Measurements from ENCODE around the gene SLC25A52. TPM values are rescaled to one million over a fixed set of nuclear protein-coding genes. Genes with fewer than 3 reads are reported as not detected.

SLC25A52 gene
- total RNA-seq, 1 donor, result not detected

DNA sequence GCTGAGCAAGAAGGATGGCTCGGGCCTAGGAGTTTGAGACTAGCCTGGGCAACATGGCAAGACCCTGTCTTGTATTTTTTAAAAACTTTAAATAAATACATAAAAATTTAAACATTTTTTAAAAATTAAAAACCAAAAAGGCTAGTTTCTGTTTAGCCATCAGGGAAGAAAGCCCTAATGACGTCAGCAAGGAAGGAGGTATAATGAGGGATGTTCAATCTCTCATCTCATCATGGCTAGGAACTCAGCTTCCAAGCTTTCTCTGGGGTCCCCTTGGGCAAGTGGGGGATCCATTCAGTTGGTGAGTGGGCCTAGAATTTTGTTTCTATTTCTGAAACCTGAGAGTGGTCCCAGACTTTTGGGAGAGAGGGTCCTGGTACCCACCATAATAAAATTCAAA, 35.1 kb upstream of the SLC25A52 start:
- Histone ChIP-seq H3K4me3 (ENCODE audit: insufficient read depth, low read length) (no peak overlapping the region), H3K4me1 (ENCODE audit: insufficient read depth, low read length) (no peaks in the 10 kb centered on the region), H3K27me3 (ENCODE audit: insufficient read depth, low read length) (no peaks in the 10 kb centered on the region), H3K4me2 (ENCODE audit: insufficient read depth, low read length) (no peak overlapping the region), H3K9me3 (ENCODE audit: low read depth, low read length) (no peaks in the 10 kb centered on the region), H3K36me3 (ENCODE audit: insufficient read depth, low read length) (no peaks in the 10 kb centered on the region), H2AFZ (ENCODE audit: low read length) (no peak overlapping the region), H3K27ac (ENCODE audit: low read depth, low read length) (no peak overlapping the region), H4K20me1 (ENCODE audit: insufficient read depth, low read length) (no peaks in the 10 kb centered on the region), H3K79me2 (ENCODE audit: insufficient read depth, low read length) (no peaks in the 10 kb centered on the region)
- TF ChIP-seq, protein P1, sequence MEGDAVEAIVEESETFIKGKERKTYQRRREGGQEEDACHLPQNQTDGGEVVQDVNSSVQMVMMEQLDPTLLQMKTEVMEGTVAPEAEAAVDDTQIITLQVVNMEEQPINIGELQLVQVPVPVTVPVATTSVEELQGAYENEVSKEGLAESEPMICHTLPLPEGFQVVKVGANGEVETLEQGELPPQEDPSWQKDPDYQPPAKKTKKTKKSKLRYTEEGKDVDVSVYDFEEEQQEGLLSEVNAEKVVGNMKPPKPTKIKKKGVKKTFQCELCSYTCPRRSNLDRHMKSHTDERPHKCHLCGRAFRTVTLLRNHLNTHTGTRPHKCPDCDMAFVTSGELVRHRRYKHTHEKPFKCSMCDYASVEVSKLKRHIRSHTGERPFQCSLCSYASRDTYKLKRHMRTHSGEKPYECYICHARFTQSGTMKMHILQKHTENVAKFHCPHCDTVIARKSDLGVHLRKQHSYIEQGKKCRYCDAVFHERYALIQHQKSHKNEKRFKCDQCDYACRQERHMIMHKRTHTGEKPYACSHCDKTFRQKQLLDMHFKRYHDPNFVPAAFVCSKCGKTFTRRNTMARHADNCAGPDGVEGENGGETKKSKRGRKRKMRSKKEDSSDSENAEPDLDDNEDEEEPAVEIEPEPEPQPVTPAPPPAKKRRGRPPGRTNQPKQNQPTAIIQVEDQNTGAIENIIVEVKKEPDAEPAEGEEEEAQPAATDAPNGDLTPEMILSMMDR (IDR thresholded peaks at IDR 0.05; ENCODE audit: extremely low read depth, low read depth, low read length), result no peak
- DNase-seq (ENCODE audit: insufficient read length, low spot score, missing footprints), result no peak

DNA sequence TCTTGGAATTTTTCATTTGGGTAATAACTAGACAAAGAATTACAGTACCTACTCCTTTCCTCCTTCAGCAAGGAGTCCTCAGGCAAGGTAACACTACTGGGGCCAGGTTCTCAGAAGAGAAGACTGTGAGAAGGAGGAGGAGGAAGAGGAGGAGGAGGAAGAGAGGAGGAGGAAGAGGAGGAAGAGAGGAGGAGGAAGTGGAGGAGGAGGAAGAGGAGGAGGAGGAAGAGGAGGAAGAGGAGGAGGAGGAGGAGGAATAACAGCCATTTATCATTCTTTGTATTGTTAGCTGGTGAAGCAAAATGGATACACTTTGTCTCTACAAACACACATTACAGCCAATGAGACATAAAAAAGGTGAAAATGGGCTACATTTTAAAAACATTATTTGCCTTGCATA, 32.9 kb upstream of the SLC25A52 start:
- Histone ChIP-seq H3K4me3 (ENCODE audit: insufficient read depth, low read length) (no peak overlapping the region), H3K9me3 (ENCODE audit: low read depth, low read length) (no peaks in the 10 kb centered on the region), H3K27ac (ENCODE audit: low read depth, low read length) (no peak overlapping the region), H3K36me3 (ENCODE audit: insufficient read depth, low read length) (no peaks in the 10 kb centered on the region), H3K27me3 (ENCODE audit: insufficient read depth, low read length) (no peaks in the 10 kb centered on the region), H4K20me1 (ENCODE audit: insufficient read depth, low read length) (no peaks in the 10 kb centered on the region), H2AFZ (ENCODE audit: low read length) (no peak overlapping the region), H3K4me2 (ENCODE audit: insufficient read depth, low read length) (no peak overlapping the region), H3K79me2 (ENCODE audit: insufficient read depth, low read length) (no peaks in the 10 kb centered on the region), H3K4me1 (ENCODE audit: insufficient read depth, low read length) (no peaks in the 10 kb centered on the region)
- TF ChIP-seq, protein P1 (IDR thresholded peaks at IDR 0.05; ENCODE audit: extremely low read depth, low read depth, low read length), result no peak
- DNase-seq (ENCODE audit: insufficient read length, low spot score, missing footprints), result no peak

- H3K27ac ChIP-seq (ENCODE audit: low read depth, low read length), result no peak overlapping the region
- no peak for DNase-seq (ENCODE audit: insufficient read length, low spot score, missing footprints)
- H3K27me3 ChIP-seq (ENCODE audit: insufficient read depth, low read length), result no peaks in the 10 kb centered on the region
- H3K4me2 ChIP-seq (ENCODE audit: insufficient read depth, low read length), result no peak overlapping the region
- no peaks in the 10 kb centered on the region for H4K20me1 ChIP-seq (ENCODE audit: insufficient read depth, low read length)
- H3K4me3 ChIP-seq (ENCODE audit: insufficient read depth, low read length), result no peak overlapping the region
- H3K79me2 ChIP-seq (ENCODE audit: insufficient read depth, low read length), result no peaks in the 10 kb centered on the region
- TF ChIP-seq, protein P1 (IDR thresholded peaks at IDR 0.05; ENCODE audit: extremely low read depth, low read depth, low read length), result no peak
- H3K36me3 ChIP-seq (ENCODE audit: insufficient read depth, low read length), result no peaks in the 10 kb centered on the region
- H3K4me1 ChIP-seq (ENCODE audit: insufficient read depth, low read length), result no peaks in the 10 kb centered on the region
- no peaks in the 10 kb centered on the region for H3K9me3 ChIP-seq (ENCODE audit: low read depth, low read length)
- H2AFZ ChIP-seq (ENCODE audit: low read length), result no peak overlapping the region
Observed at GRCh38 chr18:31792580-31792911, 31.9 kb upstream of the SLC25A52 start.

DNA sequence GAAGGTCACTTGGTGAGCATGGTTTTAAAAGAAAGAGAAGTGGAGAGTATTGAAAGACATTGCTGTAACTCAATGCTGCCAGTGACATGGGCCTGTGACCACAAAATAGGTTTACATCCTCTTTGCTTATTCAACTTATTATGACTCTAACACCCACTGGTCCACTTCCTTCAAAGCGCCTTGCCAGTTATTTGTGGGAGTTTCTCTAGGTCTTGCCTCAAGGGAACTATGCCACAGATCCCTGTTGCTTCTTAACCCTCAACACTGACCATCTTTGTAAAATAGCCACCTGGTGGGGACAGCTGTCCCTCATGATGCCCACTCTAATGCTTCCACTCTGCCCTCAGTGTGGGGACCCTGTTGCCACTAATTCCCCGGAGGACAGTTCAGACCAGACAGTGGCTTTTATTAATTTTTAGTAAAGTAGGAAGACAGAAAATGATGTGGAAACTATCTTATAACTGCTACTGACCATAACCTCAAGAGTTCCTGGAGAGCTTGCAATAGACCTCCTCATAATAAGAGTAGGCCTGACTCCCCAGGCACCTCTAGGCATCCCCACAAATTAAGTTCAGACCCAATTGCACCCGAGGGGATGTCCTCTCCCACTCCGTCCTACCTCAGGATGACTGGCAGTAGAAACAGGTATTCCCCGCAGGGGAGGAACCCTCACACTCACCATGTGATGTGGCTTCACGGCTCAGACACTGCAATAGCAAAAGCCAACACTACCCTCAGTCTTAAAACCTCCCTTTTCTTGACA, 31.3 kb upstream of the SLC25A52 start:
- Histone ChIP-seq H2AFZ (ENCODE audit: low read length) (no peak overlapping the region), H3K4me2 (ENCODE audit: insufficient read depth, low read length) (no peak overlapping the region), H4K20me1 (ENCODE audit: insufficient read depth, low read length) (no peaks in the 10 kb centered on the region), H3K4me1 (ENCODE audit: insufficient read depth, low read length) (no peaks in the 10 kb centered on the region), H3K9me3 (ENCODE audit: low read depth, low read length) (no peaks in the 10 kb centered on the region), H3K27me3 (ENCODE audit: insufficient read depth, low read length) (no peaks in the 10 kb centered on the region), H3K36me3 (ENCODE audit: insufficient read depth, low read length) (no peaks in the 10 kb centered on the region), H3K4me3 (ENCODE audit: insufficient read depth, low read length) (no peak overlapping the region), H3K79me2 (ENCODE audit: insufficient read depth, low read length) (no peaks in the 10 kb centered on the region), H3K27ac (ENCODE audit: low read depth, low read length) (no peak overlapping the region)
- no peak for DNase-seq (ENCODE audit: insufficient read length, low spot score, missing footprints)
- TF ChIP-seq, protein P1 (IDR thresholded peaks at IDR 0.05; ENCODE audit: extremely low read depth, low read depth, low read length), result no peak
